GM23338 (cell line): ENCODE results near the gene ECHDC1. TPM values are rescaled to one million over a fixed set of nuclear protein-coding genes. Genes with fewer than 3 reads are reported as not detected.

Source experiments
- ATAC-seq: fragments of 200-7000 bp; cut with Tn5 transposase; 3 replicates; pipeline ENCODE4 v1.9.1; 2020
- DNase-seq: peaks from one replicate; pipeline ENCODE4 v3.0.0-alpha.2; 2015; ENCODE audit warnings: low spot score
- H2AFZ ChIP-seq: fragments of 200-600 bp; sonication (generic); 2 replicates; pipeline ENCODE4 v1.8.0; 2016; ENCODE audit warnings: antibody characterized with exemption, mild to moderate bottlenecking, moderate library complexity
- H3F3A ChIP-seq: fragments of 200-600 bp; sonication (generic); replicated peaks from 2 replicates; pipeline ENCODE4 v1.8.0; 2017; ENCODE audit warnings: antibody characterized with exemption, mixed run types, low read depth
- H3K27ac ChIP-seq: fragments of 200-600 bp; sonication (generic); 2 replicates; pipeline ENCODE4 v1.6.1; 2016; ENCODE audit warnings: low read depth
- H3K27me3 ChIP-seq: fragments of 200-600 bp; sonication (generic); 2 replicates; pipeline ENCODE4 v1.8.0; 2016; ENCODE audit warnings: mild to moderate bottlenecking, mixed run types, moderate library complexity; ENCODE audit not compliant: insufficient read depth
- H3K36me3 ChIP-seq: fragments of 200-600 bp; sonication (generic); 2 replicates; pipeline ENCODE4 v1.8.0; 2016; ENCODE audit warnings: mild to moderate bottlenecking; ENCODE audit not compliant: insufficient read depth
- H3K4me1 ChIP-seq: fragments of 200-600 bp; sonication (generic); 2 replicates; pipeline ENCODE4 v1.8.0; 2016; ENCODE audit warnings: mild to moderate bottlenecking, moderate library complexity; ENCODE audit not compliant: insufficient read depth
- H3K4me2 ChIP-seq: fragments of 200-600 bp; sonication (generic); 2 replicates; pipeline ENCODE4 v1.7.1; 2017; ENCODE audit warnings: mixed run types
- H3K4me3 ChIP-seq: fragments of 200-600 bp; sonication (generic); 2 replicates; pipeline ENCODE4 v1.6.1; 2016; ENCODE audit warnings: mixed run types
- H3K79me2 ChIP-seq: fragments of 200-600 bp; sonication (generic); replicated peaks from 2 replicates; pipeline ENCODE4 v1.8.0; 2017; ENCODE audit warnings: mild to moderate bottlenecking; ENCODE audit not compliant: insufficient read depth
- H3K9me2 ChIP-seq: fragments of 200-600 bp; sonication (generic); 2 replicates; pipeline ENCODE4 v1.8.0; 2017; ENCODE audit not compliant: insufficient read depth
- H4K20me1 ChIP-seq: fragments of 200-600 bp; sonication (generic); replicated peaks from 2 replicates; pipeline ENCODE4 v1.8.0; 2017; ENCODE audit warnings: mild to moderate bottlenecking; ENCODE audit not compliant: insufficient read depth
- H3K27ac Mint-ChIP-seq: 2 replicates; pipeline ENCODE4 v1.8.0; 2020; ENCODE audit warnings: inconsistent platforms, mild to moderate bottlenecking, moderate library complexity, mixed read lengths
- H3K27me3 Mint-ChIP-seq: 3 replicates; pipeline ENCODE4 v1.8.0; 2022; ENCODE audit warnings: low read depth, mild to moderate bottlenecking, moderate library complexity, mixed read lengths, inconsistent platforms; ENCODE audit not compliant: insufficient read depth, poor library complexity
- H3K36me3 Mint-ChIP-seq: 3 replicates; pipeline ENCODE4 v1.8.0; 2021; ENCODE audit warnings: low read depth, mild to moderate bottlenecking, inconsistent platforms, moderate library complexity, mixed read lengths
- H3K4me1 Mint-ChIP-seq: 3 replicates; pipeline ENCODE4 v1.8.0; 2020; ENCODE audit warnings: mild to moderate bottlenecking, inconsistent platforms, mixed read lengths
- H3K4me3 Mint-ChIP-seq: 3 replicates; pipeline ENCODE4 v1.8.0; 2021; ENCODE audit warnings: moderate library complexity, mild to moderate bottlenecking, inconsistent platforms, mixed read lengths
- H3K9me3 Mint-ChIP-seq: 3 replicates; pipeline ENCODE4 v1.8.0; 2020; ENCODE audit warnings: moderate library complexity, mild to moderate bottlenecking, inconsistent platforms, mixed read lengths
- CREB1 ChIP-seq: fragments of 250-450 bp; sonication (Bioruptor Pico); IDR thresholded peaks from 2 replicates; pipeline ENCODE4 v1.5.0; 2020; ENCODE audit warnings: low read depth, mild to moderate bottlenecking, moderate library complexity
- CTCF ChIP-seq, 2 experiments: fragments of 200-600 bp in 1 of 2; sonication (generic) in 1 of 2; conservative IDR thresholded peaks; 2 replicates each; pipeline versions ENCODE4 v1.5.1 to v1.6.1; 2016 to 2017; ENCODE audit warnings: antibody characterized with exemption in 2 of 2, low read depth in 2 of 2, mild to moderate bottlenecking in 2 of 2, moderate library complexity in 1 of 2
- ETS1 ChIP-seq: IDR thresholded peaks from 2 replicates; pipeline ENCODE4 v1.6.1; 2016; ENCODE audit warnings: antibody characterized with exemption
- EZH2 ChIP-seq: fragments of 200-600 bp; sonication (generic); IDR thresholded peaks from one replicate; pipeline ENCODE4 v1.8.0; 2017; ENCODE audit warnings: antibody characterized with exemption, mild to moderate bottlenecking, low read depth; ENCODE audit not compliant: unreplicated experiment
- EZH2phosphoT487 ChIP-seq: fragments of 200-600 bp; sonication (generic); IDR thresholded peaks from one replicate; pipeline ENCODE4 v1.8.1; 2018; ENCODE audit warnings: antibody characterized with exemption; ENCODE audit not compliant: unreplicated experiment
- JUNB ChIP-seq: IDR thresholded peaks from one replicate; pipeline ENCODE4 v1.6.1; 2016; ENCODE audit warnings: antibody characterized with exemption; ENCODE audit not compliant: unreplicated experiment
- NANOG ChIP-seq: IDR thresholded peaks from 2 replicates; pipeline ENCODE4 v1.6.1; 2016; ENCODE audit warnings: antibody characterized with exemption, borderline replicate concordance
- POLR2AphosphoS5 ChIP-seq: IDR thresholded peaks from 2 replicates; pipeline ENCODE4 v1.6.1; 2016; ENCODE audit warnings: antibody characterized with exemption, low read depth
- REST ChIP-seq: IDR thresholded peaks from one replicate; pipeline ENCODE4 v1.6.1; 2018; ENCODE audit warnings: antibody characterized with exemption; ENCODE audit not compliant: unreplicated experiment
- STAT1 ChIP-seq: IDR thresholded peaks from one replicate; pipeline ENCODE4 v1.6.1; 2016; ENCODE audit warnings: antibody characterized with exemption; ENCODE audit not compliant: unreplicated experiment
- ZNF114 ChIP-seq: fragments of 250-450 bp; sonication (Bioruptor Pico); IDR thresholded peaks from 2 replicates; pipeline ENCODE4 v1.5.0; 2020; ENCODE audit warnings: mild to moderate bottlenecking, moderate library complexity
- ZNF331 ChIP-seq: fragments of 250-450 bp; sonication (Bioruptor Pico); IDR thresholded peaks from 2 replicates; pipeline ENCODE4 v1.5.0; 2020; ENCODE audit warnings: low read depth, mild to moderate bottlenecking, moderate library complexity
- polyA plus RNA-seq: library from polyadenylated mRNA; unstranded; fragments of >200 nt; fragmentation: Nextera tagmentation; extraction: Ambion mirVana; gene quantifications from 2 replicates; pipeline ENCODE4 v1.2.1, GENCODE V29; 2016
- total RNA-seq: library from RNA; depleted of rRNA; stranded (reverse); fragments of >200 nt; shearing (Covaris generic); gene quantifications from 2 replicates; pipeline ENCODE4 v1.2.3, GENCODE V29; 2014

The ECHDC1 gene
- total and polyA plus RNA-seq, 2 experiments from 2014 or later: 65.8 to 98.4 TPM

- H4K20me1 ChIP-seq: no peaks in the 10 kb centered on the region
- peaks cover 76% of the 10 kb centered on the region for H3K79me2 ChIP-seq
- H3K4me2 ChIP-seq: peak overlapping the region; percentile 79
- H3K36me3 Mint-ChIP-seq: peaks cover 4% of the 10 kb centered on the region; the same call in 1 of the 3 replicates
- peaks cover 57% of the 10 kb centered on the region for H3K4me1 ChIP-seq
- no peaks in the 10 kb centered on the region for H3K9me2 ChIP-seq
- H3K27me3 ChIP-seq: no peaks in the 10 kb centered on the region
- DNase-seq (no peak), ATAC-seq (no peak)
- TF ChIP-seq POLR2AphosphoS5 (no peak), CTCF (conservative IDR thresholded peaks at IDR 0.05; ENCODE audit: low read depth in 2 of 2) (no peak), EZH2 (no peak), NANOG (no peak)
- no peaks in the 10 kb centered on the region for H3K36me3 ChIP-seq
- H3K4me1 Mint-ChIP-seq: peaks cover 21% of the 10 kb centered on the region
- H3F3A ChIP-seq: no peaks in the 10 kb centered on the region
- no peak overlapping the region for H3K4me3 Mint-ChIP-seq
- H3K27ac ChIP-seq: 0 out of 2 replicates have a peak overlapping the region, but pooled peaks have one; percentile 4
- H2AFZ ChIP-seq: no peak overlapping the region
- H3K4me3 ChIP-seq: peak overlapping the region; percentile 64
- no peaks in the 10 kb centered on the region for H3K27me3 Mint-ChIP-seq
- H3K27ac Mint-ChIP-seq: no peak overlapping the region
- no peaks in the 10 kb centered on the region for H3K9me3 Mint-ChIP-seq
Measured at GRCh38 chr6:127341471-127342202, 1.8 kb downstream of the ECHDC1 start.

- no peaks in the 10 kb centered on the region for H3K36me3 ChIP-seq
- no peak for ATAC-seq
- no peak overlapping the region; the same call in 2 of the 3 replicates for H3K4me3 Mint-ChIP-seq
- H4K20me1 ChIP-seq: no peaks in the 10 kb centered on the region
- no peaks in the 10 kb centered on the region for H3K27me3 ChIP-seq
- peak overlapping the region; percentile 70 for H3K27ac ChIP-seq
- peaks cover 57% of the 10 kb centered on the region for H3K4me1 ChIP-seq
- no peaks in the 10 kb centered on the region for H3K9me2 ChIP-seq
- peak overlapping the region; percentile 79; the same call in 1 of the 2 replicates for H3K4me2 ChIP-seq
- no peaks in the 10 kb centered on the region for H3K36me3 Mint-ChIP-seq
- no peaks in the 10 kb centered on the region for H3F3A ChIP-seq
- no peak for DNase-seq
- peaks cover 28% of the 10 kb centered on the region for H3K4me1 Mint-ChIP-seq
- H3K27ac Mint-ChIP-seq: no peak overlapping the region
- no peak overlapping the region for H2AFZ ChIP-seq
- H3K27me3 Mint-ChIP-seq: no peaks in the 10 kb centered on the region
- H3K9me3 Mint-ChIP-seq: no peaks in the 10 kb centered on the region
- peak overlapping the region; percentile 64 for H3K4me3 ChIP-seq
- H3K79me2 ChIP-seq: peaks cover 79% of the 10 kb centered on the region
- TF ChIP-seq REST (no peak), JUNB (no peak), ZNF331 (CRISPR knock-in tag) (no peak), CREB1 (CRISPR knock-in tag) (no peak), NANOG (no peak), ZNF114 (CRISPR knock-in tag) (no peak), CTCF (conservative IDR thresholded peaks at IDR 0.05; ENCODE audit: low read depth in 2 of 2) (no peak), EZH2 (no peak), EZH2phosphoT487 (no peak), POLR2AphosphoS5 (no peak), ETS1 (no peak), STAT1 (no peak)
Measured at GRCh38 chr6:127340171-127340570, 3.2 kb downstream of the ECHDC1 start.
